ENCODE data around the gene APOL1. TPM values are rescaled to one million over a fixed set of nuclear protein-coding genes. Genes with fewer than 3 reads are reported as not detected.

Gene APOL1
- total RNA-seq, 1 donor from 2014 or later, result 92.8 TPM

DNA sequence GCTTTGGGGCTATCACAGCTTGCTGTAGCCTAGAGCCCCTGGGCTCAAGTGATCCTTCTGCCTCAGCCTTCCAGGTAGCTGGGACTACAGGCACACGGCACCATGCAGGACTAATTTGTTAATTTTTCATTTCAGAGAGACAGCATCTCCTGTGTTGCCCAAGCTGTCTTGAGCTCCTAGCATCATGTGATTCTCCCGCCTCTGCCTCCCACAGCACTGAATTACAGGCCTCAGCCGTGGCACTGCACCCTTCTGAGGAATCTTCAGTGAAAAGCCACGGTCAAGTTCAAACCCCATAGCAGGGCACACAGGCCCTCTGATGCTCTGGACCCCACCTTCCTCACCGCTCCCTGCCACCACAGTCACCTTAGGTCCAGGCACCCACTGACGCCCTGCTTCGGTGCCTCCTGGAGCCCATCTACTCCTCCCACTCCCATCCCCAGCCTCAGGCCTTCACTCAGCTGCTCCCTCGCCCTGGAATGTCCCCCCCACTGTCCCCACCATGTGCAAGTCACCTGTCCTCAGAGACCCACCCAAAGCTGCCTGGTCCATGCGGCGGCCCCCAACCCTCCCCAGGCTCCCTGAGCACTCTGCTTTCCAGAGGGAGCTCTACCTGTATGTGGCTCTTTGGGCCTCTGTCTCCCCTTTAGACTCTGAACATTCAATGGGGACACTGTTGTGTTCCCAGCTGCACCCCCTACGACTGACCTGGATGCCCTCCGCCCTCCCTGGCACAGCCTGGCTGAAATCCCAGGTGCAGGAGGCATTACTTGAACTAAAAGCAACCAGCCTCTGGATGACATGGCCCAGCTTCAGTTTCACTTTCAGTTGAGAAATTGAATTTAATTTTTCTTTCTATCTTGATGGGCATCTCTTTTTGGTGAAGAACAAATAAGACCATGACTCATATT, 15.2 kb upstream of the APOL1 start:
- intact Hi-C loops (cut with DNase I), result no loop called here
- Histone ChIP-seq H3K27me3 (no peaks in the 10 kb centered on the region), H3K9me3 (no peaks in the 10 kb centered on the region), H3K4me3 (peak overlapping the region; percentile 69), H3K4me1 (peaks cover 48% of the 10 kb centered on the region), H3K27ac (peak overlapping the region; percentile 90), H3K36me3 (peaks cover 11% of the 10 kb centered on the region)
- DNase-seq (no peak), ATAC-seq (peak; percentile 10)
- TF ChIP-seq, protein P1, sequence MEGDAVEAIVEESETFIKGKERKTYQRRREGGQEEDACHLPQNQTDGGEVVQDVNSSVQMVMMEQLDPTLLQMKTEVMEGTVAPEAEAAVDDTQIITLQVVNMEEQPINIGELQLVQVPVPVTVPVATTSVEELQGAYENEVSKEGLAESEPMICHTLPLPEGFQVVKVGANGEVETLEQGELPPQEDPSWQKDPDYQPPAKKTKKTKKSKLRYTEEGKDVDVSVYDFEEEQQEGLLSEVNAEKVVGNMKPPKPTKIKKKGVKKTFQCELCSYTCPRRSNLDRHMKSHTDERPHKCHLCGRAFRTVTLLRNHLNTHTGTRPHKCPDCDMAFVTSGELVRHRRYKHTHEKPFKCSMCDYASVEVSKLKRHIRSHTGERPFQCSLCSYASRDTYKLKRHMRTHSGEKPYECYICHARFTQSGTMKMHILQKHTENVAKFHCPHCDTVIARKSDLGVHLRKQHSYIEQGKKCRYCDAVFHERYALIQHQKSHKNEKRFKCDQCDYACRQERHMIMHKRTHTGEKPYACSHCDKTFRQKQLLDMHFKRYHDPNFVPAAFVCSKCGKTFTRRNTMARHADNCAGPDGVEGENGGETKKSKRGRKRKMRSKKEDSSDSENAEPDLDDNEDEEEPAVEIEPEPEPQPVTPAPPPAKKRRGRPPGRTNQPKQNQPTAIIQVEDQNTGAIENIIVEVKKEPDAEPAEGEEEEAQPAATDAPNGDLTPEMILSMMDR (IDR thresholded peaks at IDR 0.05), result no peak

DNA sequence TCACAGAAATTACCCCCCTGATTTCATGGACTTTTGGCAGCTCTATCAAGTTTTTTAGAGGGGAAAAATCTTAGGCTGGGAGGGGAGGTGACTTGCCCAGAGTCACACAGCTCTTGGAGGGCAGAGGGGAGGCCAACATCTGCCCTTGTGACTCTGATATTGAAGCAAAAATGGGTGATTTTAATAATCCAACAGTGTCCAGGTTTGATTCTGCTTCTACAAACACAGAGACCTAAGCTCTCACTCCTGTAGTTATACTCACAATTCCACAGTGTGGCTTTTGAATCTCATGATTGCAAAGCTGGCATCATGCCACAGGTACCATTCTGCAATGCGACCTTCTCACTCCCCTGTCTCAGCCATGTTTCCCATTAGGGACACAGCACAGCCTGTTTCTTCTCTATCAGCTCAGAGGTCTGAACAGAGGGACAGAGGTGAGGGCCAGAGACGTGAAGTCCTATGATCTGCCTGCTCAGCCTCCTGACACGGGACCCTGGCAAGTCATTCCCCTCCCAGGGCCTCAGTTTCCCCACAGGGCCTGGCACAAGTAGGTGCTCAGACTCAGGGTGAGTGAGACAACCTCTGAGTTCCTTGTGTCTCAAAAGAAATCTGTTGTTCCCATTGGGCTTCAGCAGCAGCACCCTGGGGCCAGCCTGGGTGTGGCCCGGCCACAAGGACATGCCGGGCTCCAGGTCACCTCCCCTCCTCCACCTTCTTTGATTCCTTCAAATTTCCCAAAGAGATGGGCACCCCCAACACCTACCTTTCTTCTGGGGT, 14.4 kb upstream of the APOL1 start:
- Histone ChIP-seq H3K9me3 (no peaks in the 10 kb centered on the region), H3K36me3 (peaks cover 3% of the 10 kb centered on the region), H3K4me3 (peak overlapping the region; percentile 69), H3K27me3 (no peaks in the 10 kb centered on the region), H3K27ac (peak overlapping the region; percentile 90), H3K4me1 (peaks cover 48% of the 10 kb centered on the region)
- intact Hi-C loops (cut with DNase I), result no loop called here
- DNase-seq, result no peak
- ATAC-seq, result peak; percentile 51
- TF ChIP-seq, protein P1 (IDR thresholded peaks at IDR 0.05), result no peak

DNA sequence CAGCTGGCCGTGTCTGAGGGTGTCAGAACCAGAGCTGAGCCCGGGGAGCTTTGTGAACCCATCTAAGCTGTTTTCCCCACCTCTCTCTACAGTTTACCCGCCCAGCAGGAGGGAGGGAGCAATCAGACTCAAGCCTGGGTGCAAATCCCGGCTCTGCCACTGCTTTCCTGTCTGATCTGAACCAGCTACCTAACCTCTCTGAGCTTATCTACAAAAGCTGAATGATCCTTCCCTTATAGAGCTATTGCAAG, 13.9 kb upstream of the APOL1 start:
- no peaks in the 10 kb centered on the region for H3K27me3 ChIP-seq
- DNase-seq (no peak), ATAC-seq (peak; percentile 9)
- no peaks in the 10 kb centered on the region for H3K36me3 ChIP-seq
- intact Hi-C loops (cut with DNase I), result no loop called here
- TF ChIP-seq, protein P1 (IDR thresholded peaks at IDR 0.05), result no peak
- peak overlapping the region; percentile 90 for H3K27ac ChIP-seq
- H3K4me1 ChIP-seq, result peaks cover 44% of the 10 kb centered on the region
- H3K9me3 ChIP-seq, result no peaks in the 10 kb centered on the region
- H3K4me3 ChIP-seq, result peak overlapping the region; percentile 69

DNA sequence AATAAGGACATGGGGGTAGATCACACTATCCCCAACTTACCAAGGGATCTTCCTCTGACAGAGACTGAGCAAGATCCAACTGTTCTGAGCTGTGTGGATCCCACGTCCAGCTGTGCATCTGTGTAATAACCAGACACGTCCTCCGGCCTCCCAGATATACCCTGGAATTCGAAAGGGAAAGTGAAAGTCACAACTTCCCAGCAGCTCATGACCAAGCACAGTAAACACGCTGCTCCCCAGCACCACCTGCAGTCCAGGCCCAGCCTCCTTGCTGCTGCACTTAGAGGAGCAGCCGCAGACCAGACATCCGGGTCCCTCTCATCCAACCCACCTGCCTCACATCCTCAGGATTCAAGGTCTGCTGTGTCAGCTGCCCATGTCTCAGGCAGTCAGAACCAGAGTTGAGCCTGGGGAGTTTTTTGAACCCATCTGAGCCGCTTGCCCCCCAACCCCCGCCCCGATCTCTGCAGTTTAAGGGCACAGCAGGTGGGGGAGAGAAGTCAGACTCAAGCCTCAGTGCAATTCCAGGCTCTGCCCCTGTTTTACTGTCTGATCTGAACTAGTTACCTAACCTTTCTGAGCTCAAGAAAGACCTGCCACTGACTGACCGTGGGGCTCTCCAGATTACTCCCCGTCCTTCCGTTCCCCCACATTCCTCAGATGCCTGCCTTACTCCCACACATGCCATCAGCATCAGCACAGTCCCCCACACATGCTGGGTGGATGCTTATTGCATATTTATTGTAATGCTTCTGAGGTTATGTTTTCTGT, 13.3 kb upstream of the APOL1 start, which contains the start of gene APOL2:
APOL2 (minus strand) TSS at position 127 of the 771 bp plus-strand sequence. CDS start 6,365 bp downstream, outside the sequence.
- H3K27me3 ChIP-seq, result no peaks in the 10 kb centered on the region
- intact Hi-C loops (cut with DNase I), result no loop called here
- H3K4me1 ChIP-seq, result peaks cover 39% of the 10 kb centered on the region
- peak; percentile 97 for ATAC-seq
- no peaks in the 10 kb centered on the region for H3K9me3 ChIP-seq
- peak within 1 kb of the TSS; percentile 90 for H3K27ac ChIP-seq
- peak; percentile 94 for DNase-seq
- H3K36me3 ChIP-seq, result no peaks in the 10 kb centered on the region
- TF ChIP-seq, protein P1 (IDR thresholded peaks at IDR 0.05), result peak; percentile 73
- H3K4me3 ChIP-seq, result peak within 1 kb of the TSS; percentile 69

DNA sequence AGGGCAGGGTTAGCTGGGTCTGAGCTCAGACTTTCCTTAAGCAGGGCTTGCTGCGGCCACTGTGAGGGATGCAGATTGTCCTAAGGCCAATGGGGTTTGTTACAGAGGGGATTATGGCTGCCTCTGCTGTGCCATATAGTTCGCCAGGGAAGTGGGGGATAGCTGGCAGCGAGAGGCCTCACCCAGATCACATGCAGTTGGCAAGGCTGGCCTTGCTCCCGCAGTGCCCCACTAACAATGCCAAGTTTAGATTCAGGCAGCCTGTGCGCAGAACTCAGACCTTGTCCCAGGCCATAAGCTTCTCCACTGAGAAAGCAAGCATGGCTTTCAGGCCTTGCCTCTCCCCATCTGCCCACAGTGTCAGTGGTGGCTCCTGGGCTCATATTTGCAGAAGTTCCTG, 8.9 kb upstream of the APOL1 start:
- Histone ChIP-seq H3K36me3 (no peaks in the 10 kb centered on the region), H3K27me3 (no peaks in the 10 kb centered on the region), H3K4me3 (no peak overlapping the region), H3K4me1 (no peaks in the 10 kb centered on the region), H3K9me3 (no peaks in the 10 kb centered on the region), H3K27ac (no peak overlapping the region)
- no peak for DNase-seq
- no peak for ATAC-seq
- intact Hi-C loops (cut with DNase I), result no loop called here
- TF ChIP-seq, protein P1 (IDR thresholded peaks at IDR 0.05), result no peak

All from upper lobe of right lung (tissue), 1 donor.